ENCODE results near the gene CNTNAP2.

- TF ChIP-seq, protein P1, sequence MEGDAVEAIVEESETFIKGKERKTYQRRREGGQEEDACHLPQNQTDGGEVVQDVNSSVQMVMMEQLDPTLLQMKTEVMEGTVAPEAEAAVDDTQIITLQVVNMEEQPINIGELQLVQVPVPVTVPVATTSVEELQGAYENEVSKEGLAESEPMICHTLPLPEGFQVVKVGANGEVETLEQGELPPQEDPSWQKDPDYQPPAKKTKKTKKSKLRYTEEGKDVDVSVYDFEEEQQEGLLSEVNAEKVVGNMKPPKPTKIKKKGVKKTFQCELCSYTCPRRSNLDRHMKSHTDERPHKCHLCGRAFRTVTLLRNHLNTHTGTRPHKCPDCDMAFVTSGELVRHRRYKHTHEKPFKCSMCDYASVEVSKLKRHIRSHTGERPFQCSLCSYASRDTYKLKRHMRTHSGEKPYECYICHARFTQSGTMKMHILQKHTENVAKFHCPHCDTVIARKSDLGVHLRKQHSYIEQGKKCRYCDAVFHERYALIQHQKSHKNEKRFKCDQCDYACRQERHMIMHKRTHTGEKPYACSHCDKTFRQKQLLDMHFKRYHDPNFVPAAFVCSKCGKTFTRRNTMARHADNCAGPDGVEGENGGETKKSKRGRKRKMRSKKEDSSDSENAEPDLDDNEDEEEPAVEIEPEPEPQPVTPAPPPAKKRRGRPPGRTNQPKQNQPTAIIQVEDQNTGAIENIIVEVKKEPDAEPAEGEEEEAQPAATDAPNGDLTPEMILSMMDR (IDR thresholded peaks at IDR 0.05), result no peak
- TF ChIP-seq POLR2A (IDR thresholded peaks at IDR 0.05), result no peak
- TF ChIP-seq POLR2AphosphoS5 (IDR thresholded peaks at IDR 0.05), result no peak
- TF ChIP-seq EP300 (IDR thresholded peaks at IDR 0.05), result no peak
These were observed 1708.1 kb downstream of the CNTNAP2 start for GRCh38 chr7:147824671-147825070.

Measured in stomach (tissue), 4 donors.